SK-N-SH treated with all-trans-retinoic acid at 6 μM for 48 hours (cell line): ENCODE results near the gene PRF1.

Experiments
- ATAC-seq: fragments of 200-7000 bp; cut with Tn5 transposase; 3 replicates; pipeline ENCODE4 v1.9.1; 2020; ENCODE audit warnings: mild to moderate bottlenecking, moderate library complexity
- ARNTL ChIP-seq: fragments of 450-650 bp; formaldehyde crosslinking; IDR thresholded peaks from 2 replicates; pipeline ENCODE4 v1.5.0; 2020; ENCODE audit warnings: low read depth, mild to moderate bottlenecking, moderate library complexity, borderline replicate concordance
- BACH2 ChIP-seq: fragments of 250-450 bp; sonication (Bioruptor Pico); IDR thresholded peaks from 2 replicates; pipeline ENCODE4 v1.9.0; 2021; ENCODE audit warnings: mild to moderate bottlenecking, borderline replicate concordance
- CSDC2 ChIP-seq: fragments of 250-450 bp; sonication (Bioruptor Pico); IDR thresholded peaks from 2 replicates; pipeline ENCODE4 v1.5.0; 2020; ENCODE audit warnings: mild to moderate bottlenecking, moderate library complexity
- ISL1 ChIP-seq: fragments of 250-450 bp; sonication (Bioruptor Pico); IDR thresholded peaks from 2 replicates; pipeline ENCODE4 v2.1.2; 2022; ENCODE audit warnings: mild to moderate bottlenecking, moderate library complexity
- PPARA ChIP-seq: fragments of 250-450 bp; sonication (Bioruptor Pico); IDR thresholded peaks from 2 replicates; pipeline ENCODE4 v1.5.0; 2020; ENCODE audit warnings: mild to moderate bottlenecking, borderline replicate concordance
- RARB ChIP-seq: fragments of 250-450 bp; sonication (Bioruptor Pico); IDR thresholded peaks from 2 replicates; pipeline ENCODE4 v1.8.0; 2021; ENCODE audit warnings: mild to moderate bottlenecking, moderate library complexity
- SNAI2 ChIP-seq: fragments of 250-450 bp; sonication (Bioruptor Pico); IDR thresholded peaks from 2 replicates; pipeline ENCODE4 v1.5.0; 2020; ENCODE audit warnings: mild to moderate bottlenecking, moderate library complexity
- TOX ChIP-seq: fragments of 250-450 bp; sonication (Bioruptor Pico); IDR thresholded peaks from 2 replicates; pipeline ENCODE4 v1.8.0; 2021; ENCODE audit warnings: mild to moderate bottlenecking, moderate library complexity, borderline replicate concordance
- ZC3H10 ChIP-seq: fragments of 250-450 bp; sonication (Bioruptor Pico); IDR thresholded peaks from 2 replicates; pipeline ENCODE4 v1.5.1; 2021; ENCODE audit warnings: mild to moderate bottlenecking, moderate library complexity
- ZFP3 ChIP-seq: fragments of 250-450 bp; sonication (Bioruptor Pico); IDR thresholded peaks from 2 replicates; pipeline ENCODE4 v1.5.0; 2020; ENCODE audit warnings: mild to moderate bottlenecking, moderate library complexity
- ZFP30 ChIP-seq: fragments of 450-650 bp; formaldehyde crosslinking; IDR thresholded peaks from 2 replicates; pipeline ENCODE4 v1.5.0; 2022; ENCODE audit warnings: mild to moderate bottlenecking, moderate library complexity
- ZNF565 ChIP-seq: fragments of 450-650 bp; formaldehyde crosslinking; conservative IDR thresholded peaks from 2 replicates; pipeline ENCODE4 v1.5.0; 2020; ENCODE audit warnings: low read depth, mild to moderate bottlenecking, moderate library complexity
- ZNF70 ChIP-seq: fragments of 450-650 bp; formaldehyde crosslinking; IDR thresholded peaks from 2 replicates; pipeline ENCODE4 v1.5.0; 2020; ENCODE audit warnings: mild to moderate bottlenecking, moderate library complexity
- ZNF8 ChIP-seq: fragments of 450-650 bp; formaldehyde crosslinking; IDR thresholded peaks from 2 replicates; pipeline ENCODE4 v1.5.0; 2020; ENCODE audit warnings: mild to moderate bottlenecking, moderate library complexity
- TF ChIP-seq, protein P1 (sequence below): fragments of 250-450 bp; sonication (Bioruptor Pico); IDR thresholded peaks from 2 replicates; pipeline ENCODE4 v1.5.0; 2020; ENCODE audit warnings: mild to moderate bottlenecking, moderate library complexity
- TF ChIP-seq, protein P2 (sequence below): fragments of 250-450 bp; sonication (Bioruptor Pico); IDR thresholded peaks from 2 replicates; pipeline ENCODE4 v1.8.0; 2020; ENCODE audit warnings: mild to moderate bottlenecking, moderate library complexity, borderline replicate concordance
- TF ChIP-seq, protein P3 (sequence below): fragments of 250-450 bp; sonication (Bioruptor Pico); IDR thresholded peaks from 2 replicates; pipeline ENCODE4 v1.8.0; 2021; ENCODE audit warnings: low read depth, mild to moderate bottlenecking, moderate library complexity, borderline replicate concordance

The PRF1 gene

DNA sequence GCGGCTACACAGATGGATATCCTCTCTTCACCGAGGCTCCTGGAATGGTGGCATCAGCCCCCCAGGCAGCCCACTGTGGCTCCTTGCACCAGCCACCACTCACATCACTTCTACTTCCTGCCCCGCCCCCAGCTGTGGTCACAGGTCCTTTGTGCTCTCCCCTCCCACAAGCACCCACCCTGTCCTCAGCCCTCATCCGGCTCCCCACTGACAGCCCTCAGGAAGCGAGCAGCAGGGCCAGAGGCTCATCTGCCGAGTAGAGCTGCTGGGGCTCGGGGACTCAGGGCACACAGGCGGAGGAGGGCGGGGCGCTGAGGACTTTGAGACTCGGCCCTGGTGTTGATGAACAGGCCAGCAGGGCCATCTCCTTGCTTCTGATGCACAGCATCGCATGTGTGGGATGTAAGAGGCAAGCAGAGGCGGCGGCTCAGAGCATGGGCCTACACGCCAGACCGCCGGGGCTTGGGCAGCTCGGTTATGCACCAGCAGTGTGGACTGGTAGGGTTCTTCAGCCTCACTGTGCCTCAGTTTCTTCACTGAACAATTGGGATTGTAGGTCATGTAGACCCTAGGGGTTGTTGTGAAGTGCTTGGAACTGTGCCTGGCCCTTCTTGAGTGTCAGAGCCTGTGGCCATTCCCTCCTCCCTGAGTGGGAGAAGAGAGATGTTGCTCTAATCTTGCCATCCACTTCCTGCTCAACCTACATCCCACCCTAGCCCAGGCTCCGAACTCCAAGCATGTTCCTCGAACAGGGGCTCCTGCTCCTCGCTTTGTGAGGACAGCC lies at the start of gene PRF1:
PRF1 (minus strand) TSS at position 77 of the 784 bp plus-strand sequence. CDS start 1,839 bp downstream, outside the sequence.
- TF ChIP-seq ISL1 = no peak
- TF ChIP-seq ZNF565 = no peak
- no peak for TF ChIP-seq ZNF8 (CRISPR knock-in tag)
- no peak for TF ChIP-seq ZFP30 (CRISPR knock-in tag)
- no peak for TF ChIP-seq PPARA (CRISPR knock-in tag)
- no peak for TF ChIP-seq BACH2 (CRISPR knock-in tag)
- no peak for TF ChIP-seq ZC3H10
- no peak for TF ChIP-seq RARB (CRISPR knock-in tag)
- no peak for TF ChIP-seq ZFP3 (CRISPR knock-in tag)
- TF ChIP-seq, protein P1, sequence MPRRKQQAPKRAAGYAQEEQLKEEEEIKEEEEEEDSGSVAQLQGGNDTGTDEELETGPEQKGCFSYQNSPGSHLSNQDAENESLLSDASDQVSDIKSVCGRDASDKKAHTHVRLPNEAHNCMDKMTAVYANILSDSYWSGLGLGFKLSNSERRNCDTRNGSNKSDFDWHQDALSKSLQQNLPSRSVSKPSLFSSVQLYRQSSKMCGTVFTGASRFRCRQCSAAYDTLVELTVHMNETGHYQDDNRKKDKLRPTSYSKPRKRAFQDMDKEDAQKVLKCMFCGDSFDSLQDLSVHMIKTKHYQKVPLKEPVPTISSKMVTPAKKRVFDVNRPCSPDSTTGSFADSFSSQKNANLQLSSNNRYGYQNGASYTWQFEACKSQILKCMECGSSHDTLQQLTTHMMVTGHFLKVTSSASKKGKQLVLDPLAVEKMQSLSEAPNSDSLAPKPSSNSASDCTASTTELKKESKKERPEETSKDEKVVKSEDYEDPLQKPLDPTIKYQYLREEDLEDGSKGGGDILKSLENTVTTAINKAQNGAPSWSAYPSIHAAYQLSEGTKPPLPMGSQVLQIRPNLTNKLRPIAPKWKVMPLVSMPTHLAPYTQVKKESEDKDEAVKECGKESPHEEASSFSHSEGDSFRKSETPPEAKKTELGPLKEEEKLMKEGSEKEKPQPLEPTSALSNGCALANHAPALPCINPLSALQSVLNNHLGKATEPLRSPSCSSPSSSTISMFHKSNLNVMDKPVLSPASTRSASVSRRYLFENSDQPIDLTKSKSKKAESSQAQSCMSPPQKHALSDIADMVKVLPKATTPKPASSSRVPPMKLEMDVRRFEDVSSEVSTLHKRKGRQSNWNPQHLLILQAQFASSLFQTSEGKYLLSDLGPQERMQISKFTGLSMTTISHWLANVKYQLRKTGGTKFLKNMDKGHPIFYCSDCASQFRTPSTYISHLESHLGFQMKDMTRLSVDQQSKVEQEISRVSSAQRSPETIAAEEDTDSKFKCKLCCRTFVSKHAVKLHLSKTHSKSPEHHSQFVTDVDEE (CRISPR knock-in tag) = no peak
- no peak for TF ChIP-seq CSDC2
- TF ChIP-seq TOX (CRISPR knock-in tag) = no peak
- TF ChIP-seq ZNF70 (CRISPR knock-in tag) = no peak
- TF ChIP-seq, protein P2, sequence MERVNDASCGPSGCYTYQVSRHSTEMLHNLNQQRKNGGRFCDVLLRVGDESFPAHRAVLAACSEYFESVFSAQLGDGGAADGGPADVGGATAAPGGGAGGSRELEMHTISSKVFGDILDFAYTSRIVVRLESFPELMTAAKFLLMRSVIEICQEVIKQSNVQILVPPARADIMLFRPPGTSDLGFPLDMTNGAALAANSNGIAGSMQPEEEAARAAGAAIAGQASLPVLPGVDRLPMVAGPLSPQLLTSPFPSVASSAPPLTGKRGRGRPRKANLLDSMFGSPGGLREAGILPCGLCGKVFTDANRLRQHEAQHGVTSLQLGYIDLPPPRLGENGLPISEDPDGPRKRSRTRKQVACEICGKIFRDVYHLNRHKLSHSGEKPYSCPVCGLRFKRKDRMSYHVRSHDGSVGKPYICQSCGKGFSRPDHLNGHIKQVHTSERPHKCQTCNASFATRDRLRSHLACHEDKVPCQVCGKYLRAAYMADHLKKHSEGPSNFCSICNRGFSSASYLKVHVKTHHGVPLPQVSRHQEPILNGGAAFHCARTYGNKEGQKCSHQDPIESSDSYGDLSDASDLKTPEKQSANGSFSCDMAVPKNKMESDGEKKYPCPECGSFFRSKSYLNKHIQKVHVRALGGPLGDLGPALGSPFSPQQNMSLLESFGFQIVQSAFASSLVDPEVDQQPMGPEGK (CRISPR knock-in tag) = no peak
- no peak for TF ChIP-seq SNAI2 (CRISPR knock-in tag)
- ATAC-seq = no peak

DNA sequence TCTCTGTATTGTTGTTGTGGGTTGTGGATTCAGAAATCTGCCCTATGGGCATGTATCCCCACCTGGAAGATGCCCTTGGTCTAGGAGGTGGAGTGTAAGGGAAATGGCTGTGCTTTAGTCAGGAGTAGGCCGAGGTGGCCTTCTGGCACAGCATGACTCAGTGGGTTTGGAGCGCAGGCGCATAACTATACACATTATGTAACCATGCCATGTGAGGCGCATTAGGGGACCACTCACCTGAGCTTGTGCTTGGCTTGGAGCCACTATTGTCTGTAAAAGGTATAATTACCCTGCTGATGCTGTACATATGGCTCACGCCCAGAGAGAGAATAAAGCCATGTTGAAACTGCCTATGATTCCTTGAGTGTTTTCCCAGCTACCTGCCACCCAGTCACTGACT lies 49.1 kb upstream of the PRF1 start:
- no peak for ATAC-seq
- TF ChIP-seq PPARA (CRISPR knock-in tag) = no peak

DNA sequence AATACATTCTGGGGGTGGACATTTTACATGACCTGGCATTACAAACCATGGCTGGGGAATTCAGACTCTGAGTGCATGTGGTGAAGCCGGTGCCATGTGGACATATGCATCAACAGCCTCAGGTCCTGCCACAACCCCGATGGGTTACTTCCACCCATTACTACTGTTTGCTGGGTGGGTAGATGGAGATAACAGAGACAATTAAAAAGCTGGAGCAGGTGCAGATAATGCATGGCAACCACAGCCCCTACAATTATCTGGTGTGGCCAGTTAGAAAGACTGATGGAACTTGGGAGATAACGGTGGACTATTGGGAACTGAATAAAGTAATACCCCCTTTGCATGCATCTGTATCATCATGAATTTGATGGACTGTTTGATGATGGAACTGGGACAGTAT lies 48.2 kb upstream of the PRF1 start:
- ATAC-seq = no peak
- TF ChIP-seq ZFP30 (CRISPR knock-in tag) = no peak
- TF ChIP-seq ZNF565 = no peak
- no peak for TF ChIP-seq PPARA (CRISPR knock-in tag)
- no peak for TF ChIP-seq RARB (CRISPR knock-in tag)
- TF ChIP-seq ZFP3 (CRISPR knock-in tag) = no peak
- TF ChIP-seq, all 23 proteins: peak for 0

DNA sequence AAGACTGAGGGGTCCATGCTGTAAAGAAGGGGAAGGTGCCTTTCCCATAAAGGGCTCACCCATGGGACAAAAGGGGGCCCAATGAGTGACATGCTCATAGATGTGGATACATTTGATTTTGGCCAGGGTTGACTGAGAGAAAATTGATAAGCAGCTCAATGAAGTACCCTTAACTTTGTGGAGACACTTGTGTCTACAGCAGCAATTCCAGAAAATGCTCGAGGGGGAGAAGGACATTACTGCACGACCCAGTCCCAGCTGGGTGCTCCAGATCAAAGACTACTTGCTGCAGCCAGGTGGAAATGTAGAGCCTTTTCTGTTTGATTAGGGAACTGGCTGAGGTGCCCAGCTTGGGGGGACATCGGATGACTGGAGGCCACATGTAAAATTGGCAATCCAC lies 47.6 kb upstream of the PRF1 start:
- no peak for ATAC-seq
- TF ChIP-seq ZC3H10 = no peak
- no peak for TF ChIP-seq CSDC2
- no peak for TF ChIP-seq SNAI2 (CRISPR knock-in tag)
- no peak for TF ChIP-seq ZNF70 (CRISPR knock-in tag)
- no peak for TF ChIP-seq ZNF8 (CRISPR knock-in tag)
- TF ChIP-seq PPARA (CRISPR knock-in tag) = no peak
- no peak for TF ChIP-seq ZNF565
- TF ChIP-seq ARNTL (CRISPR knock-in tag) = no peak
- TF ChIP-seq, protein P2 (CRISPR knock-in tag) = no peak
- TF ChIP-seq ZFP30 (CRISPR knock-in tag) = no peak
- TF ChIP-seq, protein P3, sequence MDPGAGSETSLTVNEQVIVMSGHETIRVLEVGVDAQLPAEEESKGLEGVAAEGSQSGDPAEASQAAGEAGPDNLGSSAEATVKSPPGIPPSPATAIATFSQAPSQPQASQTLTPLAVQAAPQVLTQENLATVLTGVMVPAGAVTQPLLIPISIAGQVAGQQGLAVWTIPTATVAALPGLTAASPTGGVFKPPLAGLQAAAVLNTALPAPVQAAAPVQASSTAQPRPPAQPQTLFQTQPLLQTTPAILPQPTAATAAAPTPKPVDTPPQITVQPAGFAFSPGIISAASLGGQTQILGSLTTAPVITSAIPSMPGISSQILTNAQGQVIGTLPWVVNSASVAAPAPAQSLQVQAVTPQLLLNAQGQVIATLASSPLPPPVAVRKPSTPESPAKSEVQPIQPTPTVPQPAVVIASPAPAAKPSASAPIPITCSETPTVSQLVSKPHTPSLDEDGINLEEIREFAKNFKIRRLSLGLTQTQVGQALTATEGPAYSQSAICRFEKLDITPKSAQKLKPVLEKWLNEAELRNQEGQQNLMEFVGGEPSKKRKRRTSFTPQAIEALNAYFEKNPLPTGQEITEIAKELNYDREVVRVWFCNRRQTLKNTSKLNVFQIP (CRISPR knock-in tag) = no peak
- no peak for TF ChIP-seq BACH2 (CRISPR knock-in tag)
